ENCODE results near the gene PTPRT.

Gene PTPRT

GRCh38 chr20:43046966-43047365 lies 142.7 kb downstream of the PTPRT start:
- DNase-seq (ENCODE audit: low read depth, low spot score): no peak
- no peak for TF ChIP-seq EZH2 (IDR thresholded peaks at IDR 0.05)
- no peak for TF ChIP-seq FOXP2 (optimal IDR thresholded peaks at IDR 0.05; ENCODE audit: control extremely low read depth, extremely low read length, insufficient read depth)
- TF ChIP-seq POLR2AphosphoS5 (IDR thresholded peaks at IDR 0.05; ENCODE audit: borderline replicate concordance, low read depth, low read length): no peak
- no peak overlapping the region for H3K9ac ChIP-seq (ENCODE audit: insufficient read length)
- no peaks in the 10 kb centered on the region for H3K36me3 ChIP-seq (ENCODE audit: insufficient read depth, low read length)
- no peak overlapping the region for H3K27ac ChIP-seq
- no peaks in the 10 kb centered on the region for H3K9me3 ChIP-seq (ENCODE audit: low read depth, low read length)
- H3K4me3 ChIP-seq: no peak overlapping the region

- Histone ChIP-seq H3K27ac (no peak overlapping the region), H3K4me3 (no peak overlapping the region), H3K9ac (ENCODE audit: insufficient read length) (no peak overlapping the region), H3K36me3 (ENCODE audit: insufficient read depth, low read length) (no peaks in the 10 kb centered on the region), H3K9me3 (ENCODE audit: low read depth, low read length) (no peaks in the 10 kb centered on the region)
- no peak for DNase-seq (ENCODE audit: low read depth, low spot score)
- no peak for TF ChIP-seq FOXP2 (optimal IDR thresholded peaks at IDR 0.05; ENCODE audit: control extremely low read depth, extremely low read length, insufficient read depth)
- no peak for TF ChIP-seq POLR2AphosphoS5 (IDR thresholded peaks at IDR 0.05; ENCODE audit: borderline replicate concordance, low read depth, low read length)
- TF ChIP-seq EZH2 (IDR thresholded peaks at IDR 0.05): no peak
Measured at GRCh38 chr20:43043887-43044286, 145.8 kb downstream of the PTPRT start.

DNA sequence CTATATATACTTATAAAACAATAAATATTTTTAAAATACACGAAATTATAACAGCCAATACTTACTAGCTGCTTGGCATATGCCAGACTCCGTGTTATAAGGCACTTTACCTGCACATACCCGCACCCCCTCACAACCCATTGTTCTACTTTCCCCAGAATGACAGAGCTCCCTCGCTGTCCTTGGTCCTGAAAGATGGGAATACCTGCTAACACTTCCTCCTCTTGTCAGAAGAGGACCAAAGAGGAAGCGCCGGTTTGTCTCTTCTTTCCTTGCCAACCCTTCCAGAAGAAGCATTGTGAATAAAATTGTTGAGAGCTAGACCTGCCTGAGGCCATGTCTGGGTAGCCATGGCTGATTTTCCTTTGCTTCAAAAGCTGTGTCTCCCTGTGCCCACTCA lies 149.3 kb downstream of the PTPRT start:
- Histone ChIP-seq H3K36me3 (ENCODE audit: insufficient read depth, low read length) (no peaks in the 10 kb centered on the region), H3K9ac (ENCODE audit: insufficient read length) (no peak overlapping the region), H3K27ac (no peak overlapping the region), H3K9me3 (ENCODE audit: low read depth, low read length) (no peaks in the 10 kb centered on the region), H3K4me3 (no peak overlapping the region)
- peak; percentile 1 for DNase-seq (ENCODE audit: low read depth, low spot score)
- no peak for TF ChIP-seq EZH2 (IDR thresholded peaks at IDR 0.05)
- no peak for TF ChIP-seq POLR2AphosphoS5 (IDR thresholded peaks at IDR 0.05; ENCODE audit: borderline replicate concordance, low read depth, low read length)
- no peak for TF ChIP-seq FOXP2 (optimal IDR thresholded peaks at IDR 0.05; ENCODE audit: control extremely low read depth, extremely low read length, insufficient read depth)

DNA sequence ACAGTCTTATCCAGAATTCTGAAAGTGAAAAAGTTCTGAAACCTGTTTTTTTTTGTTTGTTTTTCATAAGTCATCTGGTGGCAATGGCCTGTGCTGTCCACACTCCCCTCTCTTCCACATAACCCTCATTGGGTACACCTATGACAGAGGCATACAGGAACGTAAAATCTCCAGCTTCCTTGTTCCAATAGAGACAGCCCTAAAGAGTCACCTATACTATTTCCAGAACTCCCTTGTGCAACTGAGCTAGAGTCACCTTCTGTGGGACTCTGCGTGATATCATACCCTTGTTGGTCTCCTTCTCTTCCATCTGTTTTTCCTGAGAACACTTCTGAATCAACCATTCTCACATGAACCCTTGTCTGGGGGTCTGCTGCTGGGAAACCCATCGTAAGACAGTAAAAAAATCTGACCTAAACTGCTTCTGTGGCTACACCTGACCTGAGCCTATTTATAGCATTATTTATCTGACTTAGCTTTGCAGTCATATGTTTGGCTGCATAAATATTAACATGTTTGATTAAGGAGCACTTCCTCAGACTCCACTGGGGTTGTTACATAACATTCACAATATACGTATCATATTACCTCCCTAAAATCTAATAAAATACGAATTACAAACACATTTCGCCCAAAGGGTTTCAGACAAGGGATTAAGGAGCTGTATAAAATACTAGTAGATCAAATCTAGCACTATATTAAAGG lies 151.9 kb downstream of the PTPRT start:
- Histone ChIP-seq H3K9ac (ENCODE audit: insufficient read length) (no peak overlapping the region), H3K9me3 (ENCODE audit: low read depth, low read length) (no peaks in the 10 kb centered on the region), H3K27ac (no peak overlapping the region), H3K36me3 (ENCODE audit: insufficient read depth, low read length) (no peaks in the 10 kb centered on the region), H3K4me3 (no peak overlapping the region)
- TF ChIP-seq POLR2AphosphoS5 (IDR thresholded peaks at IDR 0.05; ENCODE audit: borderline replicate concordance, low read depth, low read length) (no peak), EZH2 (IDR thresholded peaks at IDR 0.05) (no peak), FOXP2 (optimal IDR thresholded peaks at IDR 0.05; ENCODE audit: control extremely low read depth, extremely low read length, insufficient read depth) (no peak)
- no peak for DNase-seq (ENCODE audit: low read depth, low spot score)

- Histone ChIP-seq H3K9ac (ENCODE audit: insufficient read length) (no peak overlapping the region), H3K36me3 (ENCODE audit: insufficient read depth, low read length) (no peaks in the 10 kb centered on the region), H3K27ac (no peak overlapping the region), H3K4me3 (no peak overlapping the region), H3K9me3 (ENCODE audit: low read depth, low read length) (no peaks in the 10 kb centered on the region)
- TF ChIP-seq FOXP2 (optimal IDR thresholded peaks at IDR 0.05; ENCODE audit: control extremely low read depth, extremely low read length, insufficient read depth): no peak
- TF ChIP-seq EZH2 (IDR thresholded peaks at IDR 0.05): no peak
- no peak for TF ChIP-seq POLR2AphosphoS5 (IDR thresholded peaks at IDR 0.05; ENCODE audit: borderline replicate concordance, low read depth, low read length)
- no peak for DNase-seq (ENCODE audit: low read depth, low spot score)
Measured at GRCh38 chr20:43034981-43035724, 154.6 kb downstream of the PTPRT start.

DNA sequence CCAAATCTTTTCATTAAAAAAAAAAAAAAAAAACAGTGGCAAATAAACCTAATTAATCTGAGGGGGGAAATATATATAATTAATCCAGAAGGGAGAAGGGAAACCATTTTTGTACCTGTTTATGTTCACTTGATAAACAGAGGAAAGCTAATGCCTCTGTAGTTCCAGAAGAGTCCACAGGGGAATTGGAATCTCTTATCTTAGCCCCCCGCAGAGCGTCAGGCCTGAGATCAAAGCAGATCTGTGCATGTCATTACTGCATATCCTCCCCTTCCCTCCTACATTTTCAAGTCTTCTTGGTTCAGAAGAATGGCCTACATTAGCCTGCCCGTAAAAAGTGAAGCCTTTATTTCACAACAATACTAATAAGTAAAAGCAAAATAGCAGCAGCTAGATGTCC lies 157.2 kb downstream of the PTPRT start:
- Histone ChIP-seq H3K4me3 (no peak overlapping the region), H3K27ac (no peak overlapping the region), H3K9ac (ENCODE audit: insufficient read length) (no peak overlapping the region), H3K9me3 (ENCODE audit: low read depth, low read length) (no peaks in the 10 kb centered on the region), H3K36me3 (ENCODE audit: insufficient read depth, low read length) (no peaks in the 10 kb centered on the region)
- no peak for TF ChIP-seq FOXP2 (optimal IDR thresholded peaks at IDR 0.05; ENCODE audit: control extremely low read depth, extremely low read length, insufficient read depth)
- no peak for TF ChIP-seq POLR2AphosphoS5 (IDR thresholded peaks at IDR 0.05; ENCODE audit: borderline replicate concordance, low read depth, low read length)
- no peak for TF ChIP-seq EZH2 (IDR thresholded peaks at IDR 0.05)
- no peak for DNase-seq (ENCODE audit: low read depth, low spot score)

DNA sequence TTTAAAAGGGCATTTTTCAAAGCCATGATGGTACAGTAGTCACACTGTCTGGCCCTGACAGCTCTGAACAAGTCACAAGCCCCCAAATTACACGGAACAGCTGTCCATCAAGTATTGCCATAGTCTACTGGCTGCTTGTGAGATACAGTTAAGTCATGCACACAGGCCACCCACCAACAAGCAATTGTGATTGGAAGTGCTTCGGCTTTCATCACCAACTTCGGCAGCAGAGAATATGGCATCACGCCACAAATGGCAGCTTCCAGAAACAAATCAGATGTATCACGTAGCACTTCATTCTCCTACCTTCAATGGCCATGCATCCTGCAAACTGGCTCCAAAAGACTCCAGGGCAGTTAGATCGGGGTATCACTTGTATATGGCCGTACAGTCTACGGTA lies 160.5 kb downstream of the PTPRT start:
- Histone ChIP-seq H3K4me3 (no peak overlapping the region), H3K9me3 (ENCODE audit: low read depth, low read length) (no peaks in the 10 kb centered on the region), H3K27ac (no peak overlapping the region), H3K9ac (ENCODE audit: insufficient read length) (no peak overlapping the region), H3K36me3 (ENCODE audit: insufficient read depth, low read length) (no peaks in the 10 kb centered on the region)
- no peak for DNase-seq (ENCODE audit: low read depth, low spot score)
- TF ChIP-seq POLR2AphosphoS5 (IDR thresholded peaks at IDR 0.05; ENCODE audit: borderline replicate concordance, low read depth, low read length) (no peak), EZH2 (IDR thresholded peaks at IDR 0.05) (no peak), FOXP2 (optimal IDR thresholded peaks at IDR 0.05; ENCODE audit: control extremely low read depth, extremely low read length, insufficient read depth) (no peak)

DNA sequence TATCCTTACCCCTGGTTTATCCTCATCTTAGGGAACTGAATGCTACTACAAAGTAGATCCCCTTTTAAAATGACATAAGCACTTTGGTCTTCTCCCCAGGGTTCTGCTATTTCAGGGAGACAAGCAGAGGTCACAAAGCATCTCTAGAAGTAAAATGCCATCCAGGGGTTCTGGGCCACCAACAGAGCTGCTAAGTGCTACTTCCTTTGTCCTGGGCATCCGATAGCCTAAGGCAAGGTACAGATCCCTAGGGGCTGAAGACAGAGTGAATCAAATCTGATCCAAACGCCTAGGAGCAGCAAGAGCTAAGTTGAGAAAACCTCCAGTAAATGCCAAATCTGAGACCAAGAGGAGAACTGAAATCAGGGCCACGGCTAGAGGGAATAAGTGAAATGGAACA lies 161.2 kb downstream of the PTPRT start:
- no peak for TF ChIP-seq POLR2AphosphoS5 (IDR thresholded peaks at IDR 0.05; ENCODE audit: borderline replicate concordance, low read depth, low read length)
- Histone ChIP-seq H3K9me3 (ENCODE audit: low read depth, low read length) (no peaks in the 10 kb centered on the region), H3K36me3 (ENCODE audit: insufficient read depth, low read length) (no peaks in the 10 kb centered on the region), H3K27ac (no peak overlapping the region), H3K4me3 (no peak overlapping the region), H3K9ac (ENCODE audit: insufficient read length) (no peak overlapping the region)
- DNase-seq (ENCODE audit: low read depth, low spot score): no peak
